Stimulated activated CD4-positive, alpha-beta T cell treated with anti-CD3 and anti-CD28 coated beads, Interleukin-1b, Interleukin-23, amount 100 ng/mL, for 24 hours (primary cell): Measurements from ENCODE around the gene PTPN12.
"Not testable (repeated sequence)": the region's sequence is repeated elsewhere in the genome, so short reads cannot be mapped to it uniquely, and the experiment has no call there.

ENCODE experiments used
- DNase-seq, 4 experiments: peaks; one replicate each; pipeline ENCODE4 v3.0.0-alpha.2; 2020; ENCODE audit warnings: low read depth in 4 of 4, low spot score in 1 of 4

Gene PTPN12

GRCh38 chr7:77537136-77537777 lies at the start of gene PTPN12:
Gene PTPN12, plus strand, starts transcription at chr7:77537295. Its CDS starts 252 bp downstream, at chr7:77537547.
- DNase-seq: peak in 1 of 4 experiments; percentile 10

DNA sequence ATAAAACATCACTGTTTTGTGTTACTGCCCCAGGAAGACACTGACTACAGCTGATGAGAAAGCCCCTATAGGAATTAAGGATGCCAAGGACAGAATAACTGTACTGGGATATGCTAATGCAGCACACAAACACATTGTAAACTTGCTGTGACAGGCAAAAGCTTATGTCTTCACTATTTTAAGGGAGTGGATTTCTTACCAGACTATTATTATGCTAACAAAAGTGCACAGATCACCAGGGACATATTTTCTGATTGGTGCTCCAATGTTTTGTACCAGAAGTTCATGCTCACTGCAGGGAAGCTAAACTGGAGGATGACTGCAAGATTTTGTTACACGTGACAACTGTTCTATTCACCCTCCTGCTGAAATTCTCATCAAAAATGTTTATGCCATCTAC lies 48.1 kb upstream of the PTPN12 start:
- no peak for DNase-seq

DNA sequence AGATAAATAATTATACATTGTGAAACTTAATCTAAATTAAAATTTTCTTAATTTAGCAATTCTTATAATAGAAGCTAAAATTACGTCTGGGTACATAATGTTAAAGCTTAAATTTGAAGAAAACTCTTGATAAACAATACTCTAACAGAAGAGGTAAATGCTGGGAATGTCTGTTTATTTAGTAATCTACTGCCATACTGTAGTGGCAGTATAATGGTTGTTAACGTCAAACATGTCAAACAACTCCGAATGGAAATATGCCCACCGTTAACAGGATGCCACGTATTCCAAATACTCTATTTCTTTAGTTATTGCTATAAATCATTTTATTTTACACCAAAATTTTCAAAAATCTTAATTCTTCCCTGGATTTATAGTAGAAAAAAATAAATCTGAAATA lies 40.0 kb upstream of the PTPN12 start:
- no peak for DNase-seq

DNA sequence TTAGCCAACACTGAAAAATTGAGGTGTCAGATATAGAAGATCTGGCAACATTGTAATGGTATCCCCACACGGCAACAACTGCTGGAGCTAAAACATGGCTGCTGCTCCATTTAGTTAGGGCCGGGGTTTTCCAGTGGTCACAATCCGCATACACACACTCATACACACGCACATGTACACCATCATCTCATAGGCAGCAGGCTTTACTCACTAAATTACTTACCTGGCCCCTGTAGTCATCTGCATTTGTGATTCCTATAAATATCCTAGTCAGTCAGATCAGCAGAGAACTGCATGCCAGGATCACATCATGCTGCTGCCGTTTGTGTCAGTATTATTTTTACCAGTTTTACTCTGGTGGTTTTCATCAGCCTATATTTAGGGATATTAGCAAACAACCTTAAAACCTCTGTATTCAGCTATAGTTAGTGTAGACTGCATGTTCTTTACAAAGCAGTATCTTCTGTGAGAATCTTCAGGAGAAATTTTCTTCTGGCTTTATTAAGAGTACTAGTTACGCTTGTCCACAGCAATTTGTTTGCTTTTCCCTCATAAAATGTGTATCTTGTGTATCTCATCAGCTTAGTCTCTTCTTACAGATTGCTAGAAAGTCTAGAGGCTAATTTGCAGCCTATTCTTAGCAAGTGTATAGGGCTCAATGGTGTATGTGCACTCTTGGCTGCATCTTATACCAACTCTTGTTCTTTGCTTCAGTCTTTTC lies 38.3 kb upstream of the PTPN12 start:
- DNase-seq: no peak

GRCh38 chr7:77501192-77501515 lies 35.9 kb upstream of the PTPN12 start:
- no peak for DNase-seq

GRCh38 chr7:77504951-77505350 lies 32.1 kb upstream of the PTPN12 start:
- DNase-seq: no peak

DNA sequence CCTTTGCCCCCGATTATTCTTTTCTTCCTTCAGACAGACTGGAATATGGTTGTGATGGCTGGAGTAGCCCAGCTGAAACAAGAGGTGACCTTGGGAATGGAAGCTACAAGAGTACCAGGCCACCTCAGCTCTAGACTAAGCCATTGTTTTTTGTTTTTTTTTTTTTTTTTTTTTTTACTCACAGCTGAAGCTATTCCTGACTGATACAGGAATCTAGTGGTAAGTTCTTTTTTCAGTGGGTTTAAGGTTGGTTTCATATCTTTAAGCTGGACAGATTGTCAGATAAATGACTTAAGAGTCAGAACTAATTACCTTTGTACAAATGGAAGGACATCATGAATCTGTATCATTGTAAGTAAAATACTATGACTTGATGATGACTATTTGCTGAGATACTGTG lies 30.2 kb upstream of the PTPN12 start:
- no peak for DNase-seq

DNA sequence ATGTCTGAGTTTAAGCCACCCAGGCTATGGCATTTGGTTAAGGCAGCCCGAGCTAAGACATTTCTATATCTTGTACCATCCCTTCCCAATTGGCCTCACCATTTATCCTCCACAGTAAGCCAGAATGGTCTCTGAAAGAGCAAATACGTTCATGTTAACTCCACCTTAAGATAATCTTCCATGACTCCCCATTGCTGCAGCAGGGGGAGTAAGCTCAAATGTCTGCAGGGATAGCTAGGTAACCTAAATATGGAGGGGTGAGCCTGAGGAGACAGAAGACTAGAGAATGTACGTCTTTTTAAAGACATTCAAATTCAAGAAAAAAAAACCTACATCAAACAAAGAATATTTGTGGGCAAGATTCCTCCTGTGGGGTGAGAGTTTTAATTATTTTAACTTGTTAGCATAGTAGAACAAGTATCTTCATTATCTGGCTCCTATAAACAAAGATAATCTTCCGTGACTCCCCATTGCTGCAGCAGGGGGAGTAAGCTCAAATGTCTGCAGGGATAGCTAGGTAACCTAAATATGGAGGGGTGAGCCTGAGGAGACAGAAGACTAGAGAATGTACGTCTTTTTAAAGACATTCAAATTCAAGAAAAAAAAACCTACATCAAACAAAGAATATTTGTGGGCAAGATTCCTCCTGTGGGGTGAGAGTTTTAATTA lies 24.0 kb upstream of the PTPN12 start:
- not testable (repeated sequence) for DNase-seq

- no peak for DNase-seq
Observed at GRCh38 chr7:77516085-77516484, 21.0 kb upstream of the PTPN12 start.

DNA sequence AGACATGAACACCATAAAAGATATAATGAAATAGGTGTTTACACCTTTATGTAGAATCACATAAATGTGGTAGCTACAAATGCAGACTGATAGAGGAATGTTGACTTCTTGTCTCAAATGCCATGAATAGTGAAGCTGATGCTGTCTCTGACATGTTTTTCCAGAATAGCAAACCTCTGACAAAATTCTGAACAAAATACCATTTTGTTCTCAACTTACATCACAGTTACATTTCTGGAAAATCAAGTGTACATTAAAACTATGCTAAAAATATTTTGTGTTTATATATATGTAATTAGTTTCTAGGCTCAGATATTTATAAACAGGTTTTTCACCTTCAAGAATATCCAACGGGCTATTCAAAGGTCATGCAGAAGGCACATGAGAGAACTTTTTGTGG lies 16.8 kb upstream of the PTPN12 start:
- DNase-seq: no peak

- not testable (repeated sequence) for DNase-seq
Observed at GRCh38 chr7:77521537-77521936, 15.6 kb upstream of the PTPN12 start.

DNA sequence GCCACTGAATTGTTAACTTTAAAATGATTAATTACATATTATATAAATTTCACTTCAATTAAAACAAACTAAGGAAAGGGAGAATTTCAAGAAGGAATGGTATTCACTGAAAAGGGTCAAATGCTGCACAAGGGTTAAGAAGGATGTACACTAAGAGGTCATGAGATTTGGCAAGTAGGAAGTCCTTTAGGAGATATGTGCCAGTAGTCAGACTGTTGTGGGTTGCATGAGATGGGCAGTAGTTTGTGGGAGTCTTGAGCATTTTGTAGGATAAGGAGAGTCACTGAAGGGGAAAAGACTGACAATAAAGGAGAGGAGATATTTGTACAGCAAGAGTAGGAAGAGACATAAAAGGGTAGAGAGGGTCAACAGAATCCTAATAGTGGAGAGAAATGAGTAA lies 12.4 kb upstream of the PTPN12 start:
- DNase-seq: no peak

DNA sequence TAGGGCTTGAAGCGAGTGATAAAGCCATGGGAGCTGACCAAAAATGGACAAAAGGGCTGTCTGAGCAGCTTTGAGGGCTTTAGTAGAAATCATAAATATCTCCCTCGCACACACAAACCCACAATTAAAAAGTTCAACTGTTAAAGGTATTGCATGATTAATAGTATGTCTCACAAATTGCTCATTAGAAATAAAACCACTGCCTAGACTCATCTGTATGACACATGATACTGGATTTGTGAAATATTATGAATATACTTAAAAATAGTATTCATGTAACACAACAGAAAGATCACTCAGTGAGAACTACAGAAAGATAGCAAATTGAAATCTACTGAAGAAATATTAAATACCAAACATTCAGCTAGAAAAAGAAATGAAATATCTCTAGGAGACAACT lies 11.9 kb upstream of the PTPN12 start:
- no peak for DNase-seq

- DNase-seq: no peak
Observed at GRCh38 chr7:77528368-77528767, 8.7 kb upstream of the PTPN12 start.

- no peak for DNase-seq
Observed at GRCh38 chr7:77529279-77529678, 7.8 kb upstream of the PTPN12 start.

GRCh38 chr7:77531038-77531437 lies 6.1 kb upstream of the PTPN12 start:
- no peak for DNase-seq

GRCh38 chr7:77532247-77532646 lies 4.8 kb upstream of the PTPN12 start:
- no peak for DNase-seq

DNA sequence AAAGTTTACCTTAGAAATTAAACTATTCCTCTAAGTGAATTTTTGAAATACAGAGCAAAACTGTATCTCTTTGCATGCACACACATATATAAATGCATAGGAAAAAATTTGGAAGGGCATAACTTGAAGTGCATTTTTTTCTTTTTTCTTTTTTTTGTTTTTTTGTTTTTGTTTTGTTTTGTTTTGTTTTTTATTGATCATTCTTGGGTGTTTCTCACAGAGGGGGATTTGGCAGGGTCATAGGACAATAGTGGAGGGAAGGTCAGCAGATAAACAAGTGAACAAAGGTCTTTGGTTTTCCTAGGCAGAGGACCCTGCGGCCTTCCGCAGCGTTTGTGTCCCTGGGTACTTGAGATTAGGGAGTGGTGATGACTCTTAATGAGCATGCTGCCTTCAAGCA lies 4.4 kb upstream of the PTPN12 start:
- not testable (repeated sequence) for DNase-seq

GRCh38 chr7:77534046-77534445 lies 3.0 kb upstream of the PTPN12 start:
- not testable (repeated sequence) for DNase-seq

GRCh38 chr7:77536017-77536412 lies 1.1 kb upstream of the PTPN12 start:
- DNase-seq: no peak

DNA sequence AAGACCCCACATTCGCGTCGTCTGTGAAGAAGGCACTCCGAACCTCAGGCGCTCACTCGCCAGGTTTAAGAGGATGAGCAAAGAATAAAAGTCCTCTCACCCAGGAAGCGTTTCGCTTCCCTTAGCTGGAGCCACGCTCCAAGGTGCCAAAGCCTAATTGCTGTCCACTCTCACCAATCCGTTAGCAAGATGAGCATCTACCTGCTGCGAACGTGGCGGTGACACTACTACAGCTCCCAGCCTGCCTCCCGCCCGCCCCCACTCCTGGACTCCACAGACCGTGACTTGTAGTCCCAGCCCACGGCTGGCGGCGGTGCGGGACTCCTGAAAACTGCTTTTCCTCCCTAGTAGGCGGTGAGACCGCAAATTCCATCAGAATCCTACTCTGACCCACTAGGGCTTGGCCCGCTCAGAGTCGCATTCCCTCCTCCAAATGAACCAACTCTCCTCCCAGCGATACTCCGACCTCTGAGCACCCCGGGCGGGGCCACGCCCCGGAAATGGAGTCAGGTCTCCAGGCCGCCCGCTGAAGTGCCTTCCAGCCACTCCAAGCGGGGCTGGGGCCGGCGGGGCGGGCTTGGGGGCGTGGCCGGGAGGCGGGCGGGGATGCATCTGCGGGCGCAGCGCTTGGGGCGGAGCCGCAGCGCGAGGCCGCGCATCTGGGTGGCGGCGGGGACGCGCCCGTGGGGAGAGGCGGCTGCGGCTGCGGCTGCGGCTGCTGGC lies 521 bp upstream of the PTPN12 start:
- peak; percentile 97 for DNase-seq

- DNase-seq: peak in 2 of 4 experiments; percentile 5 to 14
Observed at GRCh38 chr7:77537778-77538280, 734 bp downstream of the PTPN12 start.
